ENCODE data around the gene MYH15. TPM values are rescaled to one million over a fixed set of nuclear protein-coding genes. Genes with fewer than 3 reads are reported as not detected.

The MYH15 gene
- total RNA-seq, 1 donor: under 0.01 TPM

- TF ChIP-seq CTCF (IDR thresholded peaks at IDR 0.05; ENCODE audit: insufficient read depth, low read depth, low read length): no peak
- H3K4me3 ChIP-seq (ENCODE audit: low read depth, low read length): no peak overlapping the region
- no peak for DNase-seq (ENCODE audit: low read depth)
Observed at GRCh38 chr3:108391917-108392593, 118.3 kb downstream of the MYH15 start.

GRCh38 chr3:108389372-108389771 is 121.0 kb downstream of the MYH15 start:
- TF ChIP-seq CTCF (IDR thresholded peaks at IDR 0.05; ENCODE audit: insufficient read depth, low read depth, low read length): no peak
- no peak for DNase-seq (ENCODE audit: low read depth)
- no peak overlapping the region for H3K4me3 ChIP-seq (ENCODE audit: low read depth, low read length)

- TF ChIP-seq CTCF (IDR thresholded peaks at IDR 0.05; ENCODE audit: insufficient read depth, low read depth, low read length): no peak
- H3K4me3 ChIP-seq (ENCODE audit: low read depth, low read length): no peak overlapping the region
- no peak for DNase-seq (ENCODE audit: low read depth)
Observed at GRCh38 chr3:108388136-108389132, 122.0 kb downstream of the MYH15 start.

GRCh38 chr3:108387063-108387462 is 123.3 kb downstream of the MYH15 start:
- DNase-seq (ENCODE audit: low read depth): no peak
- H3K4me3 ChIP-seq (ENCODE audit: low read depth, low read length): no peak overlapping the region
- TF ChIP-seq CTCF (IDR thresholded peaks at IDR 0.05; ENCODE audit: insufficient read depth, low read depth, low read length): no peak

GRCh38 chr3:108383306-108383705 is 127.1 kb downstream of the MYH15 start:
- H3K4me3 ChIP-seq (ENCODE audit: low read depth, low read length): no peak overlapping the region
- DNase-seq (ENCODE audit: low read depth): no peak
- no peak for TF ChIP-seq CTCF (IDR thresholded peaks at IDR 0.05; ENCODE audit: insufficient read depth, low read depth, low read length)

GRCh38 chr3:108381529-108382140 is 128.8 kb downstream of the MYH15 start:
- TF ChIP-seq CTCF (IDR thresholded peaks at IDR 0.05; ENCODE audit: insufficient read depth, low read depth, low read length): no peak
- DNase-seq (ENCODE audit: low read depth): no peak
- no peak overlapping the region for H3K4me3 ChIP-seq (ENCODE audit: low read depth, low read length)
